ENCODE measurements around the gene CD53.

DNA sequence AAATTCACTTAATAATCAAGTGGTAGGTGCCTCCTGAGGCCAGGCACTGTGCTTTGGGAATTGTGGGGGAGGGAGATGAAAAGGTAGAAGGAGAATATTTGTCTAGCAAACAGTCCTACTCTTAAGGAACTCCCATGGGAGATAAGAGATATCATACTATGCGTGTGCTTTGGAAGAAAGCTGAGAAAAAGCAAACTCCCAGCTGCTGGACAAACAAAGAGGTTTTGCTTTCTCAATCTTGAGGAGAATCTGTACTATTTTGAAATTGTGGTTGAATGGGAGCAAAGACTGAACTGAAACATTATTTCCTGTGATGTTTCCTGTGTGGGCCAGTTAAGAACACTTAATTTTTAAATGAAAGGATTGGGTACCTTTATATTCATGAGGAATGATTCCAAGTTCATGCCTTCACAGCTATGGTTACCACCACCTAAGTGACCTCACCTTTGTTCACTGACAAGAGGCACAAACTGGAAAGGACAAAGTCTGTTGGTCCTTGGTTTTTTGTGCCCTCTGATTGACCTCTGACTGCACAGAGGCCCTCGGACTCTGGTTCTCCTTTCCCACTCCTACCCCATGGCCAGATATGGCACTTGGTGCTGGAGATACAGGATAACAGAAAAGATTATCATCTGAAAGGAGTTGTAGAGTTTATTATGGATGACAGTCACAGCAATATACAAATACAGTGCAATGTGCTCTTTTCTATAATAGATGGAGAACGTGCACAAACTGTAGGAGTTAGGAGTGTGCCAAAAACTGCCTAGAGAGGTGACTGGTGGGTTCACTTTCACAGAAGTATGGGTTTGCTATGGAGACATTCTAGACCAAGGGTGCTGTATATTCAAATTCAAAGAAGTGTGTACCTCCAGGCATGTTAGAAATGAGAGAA, 1.6 kb downstream of the CD53 start:
- TF ChIP-seq POLR2A (IDR thresholded peaks at IDR 0.05) (no peak), POLR2AphosphoS5 (IDR thresholded peaks at IDR 0.05) (no peak)
- TF ChIP-seq, protein P1, sequence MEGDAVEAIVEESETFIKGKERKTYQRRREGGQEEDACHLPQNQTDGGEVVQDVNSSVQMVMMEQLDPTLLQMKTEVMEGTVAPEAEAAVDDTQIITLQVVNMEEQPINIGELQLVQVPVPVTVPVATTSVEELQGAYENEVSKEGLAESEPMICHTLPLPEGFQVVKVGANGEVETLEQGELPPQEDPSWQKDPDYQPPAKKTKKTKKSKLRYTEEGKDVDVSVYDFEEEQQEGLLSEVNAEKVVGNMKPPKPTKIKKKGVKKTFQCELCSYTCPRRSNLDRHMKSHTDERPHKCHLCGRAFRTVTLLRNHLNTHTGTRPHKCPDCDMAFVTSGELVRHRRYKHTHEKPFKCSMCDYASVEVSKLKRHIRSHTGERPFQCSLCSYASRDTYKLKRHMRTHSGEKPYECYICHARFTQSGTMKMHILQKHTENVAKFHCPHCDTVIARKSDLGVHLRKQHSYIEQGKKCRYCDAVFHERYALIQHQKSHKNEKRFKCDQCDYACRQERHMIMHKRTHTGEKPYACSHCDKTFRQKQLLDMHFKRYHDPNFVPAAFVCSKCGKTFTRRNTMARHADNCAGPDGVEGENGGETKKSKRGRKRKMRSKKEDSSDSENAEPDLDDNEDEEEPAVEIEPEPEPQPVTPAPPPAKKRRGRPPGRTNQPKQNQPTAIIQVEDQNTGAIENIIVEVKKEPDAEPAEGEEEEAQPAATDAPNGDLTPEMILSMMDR (IDR thresholded peaks at IDR 0.05), result no peak
